ENCODE measurements around the gene IER3.

DNA sequence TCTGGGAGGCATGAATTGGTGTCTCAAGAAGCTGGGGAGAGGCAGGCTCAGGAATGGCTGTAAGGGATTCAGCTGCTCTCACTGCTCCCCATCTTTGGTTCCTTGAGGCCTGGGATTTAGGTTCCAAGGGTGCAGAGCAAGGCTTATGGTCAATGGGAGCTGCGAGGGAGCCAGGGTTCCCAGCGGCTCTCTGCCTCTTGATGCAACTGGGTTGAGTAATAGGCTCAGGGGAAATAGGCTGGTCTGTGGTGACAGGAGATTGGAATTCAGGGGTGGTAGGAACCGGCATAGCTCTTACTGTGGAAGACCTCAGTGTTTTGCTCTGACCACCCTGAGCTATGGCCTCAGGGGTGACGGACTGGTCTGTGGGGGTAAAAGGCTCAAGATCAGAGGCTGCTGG, 40.5 kb downstream of the IER3 start:
- TF ChIP-seq, protein P1, sequence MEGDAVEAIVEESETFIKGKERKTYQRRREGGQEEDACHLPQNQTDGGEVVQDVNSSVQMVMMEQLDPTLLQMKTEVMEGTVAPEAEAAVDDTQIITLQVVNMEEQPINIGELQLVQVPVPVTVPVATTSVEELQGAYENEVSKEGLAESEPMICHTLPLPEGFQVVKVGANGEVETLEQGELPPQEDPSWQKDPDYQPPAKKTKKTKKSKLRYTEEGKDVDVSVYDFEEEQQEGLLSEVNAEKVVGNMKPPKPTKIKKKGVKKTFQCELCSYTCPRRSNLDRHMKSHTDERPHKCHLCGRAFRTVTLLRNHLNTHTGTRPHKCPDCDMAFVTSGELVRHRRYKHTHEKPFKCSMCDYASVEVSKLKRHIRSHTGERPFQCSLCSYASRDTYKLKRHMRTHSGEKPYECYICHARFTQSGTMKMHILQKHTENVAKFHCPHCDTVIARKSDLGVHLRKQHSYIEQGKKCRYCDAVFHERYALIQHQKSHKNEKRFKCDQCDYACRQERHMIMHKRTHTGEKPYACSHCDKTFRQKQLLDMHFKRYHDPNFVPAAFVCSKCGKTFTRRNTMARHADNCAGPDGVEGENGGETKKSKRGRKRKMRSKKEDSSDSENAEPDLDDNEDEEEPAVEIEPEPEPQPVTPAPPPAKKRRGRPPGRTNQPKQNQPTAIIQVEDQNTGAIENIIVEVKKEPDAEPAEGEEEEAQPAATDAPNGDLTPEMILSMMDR (IDR thresholded peaks at IDR 0.05; ENCODE audit: insufficient read depth, low read length): no peak
- TF ChIP-seq GABPA (IDR thresholded peaks at IDR 0.05; ENCODE audit: low read depth): no peak

Data from HL-60 (cell line).